Keratinocyte (primary cell): ENCODE measurements around the gene DAB1. TPM values are rescaled to one million over a fixed set of nuclear protein-coding genes. Genes with fewer than 3 reads are reported as not detected.
A peak's percentile ranks its signal among the peaks of the same experiment; 100 is the strongest.

ENCODE experiments used
- DNase-seq: peaks from one replicate; pipeline ENCODE4 v3.0.0-alpha.2; 2011; ENCODE audit warnings: low read depth, missing footprints, low spot score
- FAIRE-seq: peaks from 2 replicates; lab custom pipeline; 2011; peaks lifted over from hg19 to GRCh38; lab: Jason Lieb, UNC
- H2AFZ ChIP-seq: 2 replicates; pipeline ENCODE4 v1.6.0; 2012; ENCODE audit warnings: low read length, control low read depth, inconsistent platforms; ENCODE audit not compliant: control insufficient read depth
- H3K27ac ChIP-seq: 2 replicates; pipeline ENCODE4 v1.5.1; 2011; ENCODE audit warnings: low read length; ENCODE audit not compliant: control insufficient read depth, insufficient read depth
- H3K27me3 ChIP-seq: 3 replicates; pipeline ENCODE4 v1.6.0; 2011; ENCODE audit warnings: low read length; ENCODE audit not compliant: control insufficient read depth, insufficient read depth; ENCODE audit errors: extremely low read depth
- H3K36me3 ChIP-seq, 2 experiments: 2 replicates in 1 of 2; 3 replicates in 1 of 2; pipeline ENCODE4 v1.5.1; 2011; ENCODE audit warnings: low read length in 2 of 2, mild to moderate bottlenecking in 1 of 2; ENCODE audit not compliant: control insufficient read depth in 2 of 2, insufficient read depth in 2 of 2; ENCODE audit errors: extremely low read depth in 1 of 2
- H3K4me1 ChIP-seq: 3 replicates; pipeline ENCODE4 v1.5.1; 2011; ENCODE audit warnings: low read length; ENCODE audit not compliant: control insufficient read depth, insufficient read depth; ENCODE audit errors: extremely low read depth
- H3K4me2 ChIP-seq: 3 replicates; pipeline ENCODE4 v1.6.0; 2011; ENCODE audit warnings: low read depth, low read length; ENCODE audit not compliant: control insufficient read depth, insufficient read depth; ENCODE audit errors: extremely low read depth
- H3K4me3 ChIP-seq, 3 experiments: fragments of 200-600 bp in 1 of 3; sonication (generic) in 1 of 3; 2 replicates in 2 of 3; 3 replicates in 1 of 3; pipeline ENCODE4 v1.5.1; 2011 to 2016; ENCODE audit warnings: low read length in 3 of 3, mild to moderate bottlenecking in 3 of 3, control low read depth in 2 of 3, inconsistent platforms in 1 of 3, low read depth in 1 of 3, mixed read lengths in 1 of 3, mixed run types in 1 of 3, moderate library complexity in 1 of 3; ENCODE audit not compliant: control insufficient read depth in 2 of 3, insufficient read depth in 2 of 3; ENCODE audit errors: extremely low read depth in 1 of 3
- H3K79me2 ChIP-seq: 2 replicates; pipeline ENCODE4 v1.6.0; 2012; ENCODE audit warnings: low read length; ENCODE audit not compliant: control insufficient read depth, insufficient read depth
- H3K9ac ChIP-seq: 3 replicates; pipeline ENCODE4 v1.6.0; 2011; ENCODE audit warnings: low read length; ENCODE audit not compliant: control insufficient read depth, insufficient read depth; ENCODE audit errors: extremely low read depth
- H3K9me1 ChIP-seq: 3 replicates; pipeline ENCODE4 v1.6.0; 2011; ENCODE audit warnings: low read length; ENCODE audit not compliant: control insufficient read depth, insufficient read depth; ENCODE audit errors: extremely low read depth
- H3K9me3 ChIP-seq: 2 replicates; pipeline ENCODE4 v1.5.1; 2012; ENCODE audit warnings: low read depth, low read length; ENCODE audit not compliant: control insufficient read depth
- H4K20me1 ChIP-seq: 3 replicates; pipeline ENCODE4 v1.6.0; 2011; ENCODE audit warnings: low read length; ENCODE audit not compliant: control insufficient read depth, insufficient read depth; ENCODE audit errors: extremely low read depth
- EZH2 ChIP-seq: IDR thresholded peaks from one replicate; pipeline ENCODE4 v1.6.1; 2012; ENCODE audit warnings: inconsistent platforms, mild to moderate bottlenecking, low read length, moderate library complexity
- dilution Hi-C: fragments of 300-500 bp; cut with MboI; formaldehyde crosslinking; loops from one replicate; pipeline ENCODE4 v1.7.0; 2020; ENCODE audit warnings: low sequenced_read_pairs; ENCODE audit not compliant: extremely low pct_ligation_motif_present
- polyA plus RNA-seq, 5 experiments: library from polyadenylated mRNA; depleted of rRNA in 3 of 5; stranded (reverse) in 3 of 5; stranded (forward) in 1 of 5; unstranded in 1 of 5; fragments of >200 nt; gene quantifications; 1 replicate in 1 of 5; 2 replicates in 3 of 5; 3 replicates in 1 of 5; pipeline versions ENCODE4 v1.2.1 to v1.2.3, GENCODE V29; 2011 to 2012; ENCODE audit warnings: missing spikeins in 2 of 5, low read depth in 1 of 5, low replicate concordance in 1 of 5
- TF ChIP-seq, protein P1 (sequence below), 3 experiments: IDR thresholded peaks in 1 of 3; conservative IDR thresholded peaks in 1 of 3; optimal IDR thresholded peaks in 1 of 3; 2 replicates in 2 of 3; 3 replicates in 1 of 3; pipeline versions ENCODE3 to v1.5.1; 2011; ENCODE audit warnings: low read length in 3 of 3, mild to moderate bottlenecking in 3 of 3, moderate library complexity in 2 of 3, control low read depth in 1 of 3, inconsistent platforms in 1 of 3; ENCODE audit not compliant: insufficient read depth in 2 of 3; ENCODE audit errors: extremely low read depth in 1 of 3

DAB1 gene
- polyA plus RNA-seq, 1 donor (not counting 4 experiments of a cell fraction or from before 2014, with no cell fraction given) = 0.01 TPM

DNA sequence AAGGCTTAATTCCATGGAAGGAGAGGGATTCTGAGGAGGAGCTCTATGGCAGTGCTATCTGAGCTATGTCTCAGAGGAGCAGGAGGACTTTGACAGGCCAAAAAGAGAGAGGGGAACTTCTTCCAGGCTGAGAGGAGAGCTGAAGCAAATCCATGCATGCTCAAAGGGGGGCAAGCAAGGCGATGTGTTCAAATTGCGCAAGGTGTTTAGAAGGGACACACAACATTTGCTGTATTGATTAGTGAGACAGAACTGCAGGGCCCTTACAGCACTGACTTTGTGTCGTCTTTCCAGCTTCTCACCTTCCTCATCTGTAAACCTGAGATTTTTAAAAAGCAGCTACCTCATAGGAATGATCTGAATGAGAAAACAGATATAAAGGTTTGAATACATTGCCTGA lies 145.3 kb downstream of the DAB1 start:
- no peaks in the 10 kb centered on the region for H4K20me1 ChIP-seq
- no peaks in the 10 kb centered on the region for H3K9me3 ChIP-seq
- FAIRE-seq (no peak), DNase-seq (no peak)
- H3K9ac ChIP-seq = no peak overlapping the region
- H2AFZ ChIP-seq = no peak overlapping the region
- H3K79me2 ChIP-seq = no peaks in the 10 kb centered on the region
- no peak overlapping the region for H3K4me2 ChIP-seq
- H3K27ac ChIP-seq = no peak overlapping the region
- no peaks in the 10 kb centered on the region for H3K27me3 ChIP-seq
- no peaks in the 10 kb centered on the region for H3K9me1 ChIP-seq
- H3K4me1 ChIP-seq = peaks cover 26% of the 10 kb centered on the region
- H3K36me3 ChIP-seq = no peaks in the 10 kb centered on the region
- TF ChIP-seq EZH2 = no peak
- TF ChIP-seq, protein P1, sequence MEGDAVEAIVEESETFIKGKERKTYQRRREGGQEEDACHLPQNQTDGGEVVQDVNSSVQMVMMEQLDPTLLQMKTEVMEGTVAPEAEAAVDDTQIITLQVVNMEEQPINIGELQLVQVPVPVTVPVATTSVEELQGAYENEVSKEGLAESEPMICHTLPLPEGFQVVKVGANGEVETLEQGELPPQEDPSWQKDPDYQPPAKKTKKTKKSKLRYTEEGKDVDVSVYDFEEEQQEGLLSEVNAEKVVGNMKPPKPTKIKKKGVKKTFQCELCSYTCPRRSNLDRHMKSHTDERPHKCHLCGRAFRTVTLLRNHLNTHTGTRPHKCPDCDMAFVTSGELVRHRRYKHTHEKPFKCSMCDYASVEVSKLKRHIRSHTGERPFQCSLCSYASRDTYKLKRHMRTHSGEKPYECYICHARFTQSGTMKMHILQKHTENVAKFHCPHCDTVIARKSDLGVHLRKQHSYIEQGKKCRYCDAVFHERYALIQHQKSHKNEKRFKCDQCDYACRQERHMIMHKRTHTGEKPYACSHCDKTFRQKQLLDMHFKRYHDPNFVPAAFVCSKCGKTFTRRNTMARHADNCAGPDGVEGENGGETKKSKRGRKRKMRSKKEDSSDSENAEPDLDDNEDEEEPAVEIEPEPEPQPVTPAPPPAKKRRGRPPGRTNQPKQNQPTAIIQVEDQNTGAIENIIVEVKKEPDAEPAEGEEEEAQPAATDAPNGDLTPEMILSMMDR (optimal IDR thresholded peaks at IDR 0.05 in 1 of 3, IDR thresholded peaks at IDR 0.05 in 1 of 3, conservative IDR thresholded peaks at IDR 0.05 in 1 of 3; ENCODE audit: extremely low read depth in 1 of 3, insufficient read depth in 2 of 3, low read length in 3 of 3) = no peak
- H3K4me3 ChIP-seq = no peak overlapping the region
- dilution Hi-C loops = no loop called here

DNA sequence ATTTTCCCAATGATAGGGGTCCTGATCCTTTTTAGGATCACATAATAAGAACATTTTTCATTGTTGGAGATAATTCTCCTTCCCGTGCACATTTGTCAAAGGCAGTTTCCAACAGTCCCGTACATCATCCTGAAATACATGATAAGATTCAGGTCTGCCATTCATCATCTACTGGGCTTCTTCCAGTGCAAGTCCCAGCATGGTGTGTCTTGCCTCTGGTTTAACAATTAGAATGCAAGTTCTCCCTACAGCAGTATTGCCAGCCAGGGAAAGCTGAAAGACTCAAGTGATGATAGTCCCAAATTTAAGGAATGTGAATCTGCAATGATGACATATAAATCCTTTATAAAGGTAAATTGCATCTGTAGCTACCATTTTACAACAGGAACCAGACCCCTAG lies 146.2 kb downstream of the DAB1 start:
- no peaks in the 10 kb centered on the region for H3K79me2 ChIP-seq
- DNase-seq (peak; percentile 50), FAIRE-seq (peak; percentile 91)
- no peak overlapping the region for H3K27ac ChIP-seq
- no peaks in the 10 kb centered on the region for H3K9me1 ChIP-seq
- no peaks in the 10 kb centered on the region for H3K9me3 ChIP-seq
- H3K36me3 ChIP-seq = no peaks in the 10 kb centered on the region
- dilution Hi-C loops = no loop called here
- no peaks in the 10 kb centered on the region for H4K20me1 ChIP-seq
- H3K27me3 ChIP-seq = no peaks in the 10 kb centered on the region
- TF ChIP-seq, protein P1 (optimal IDR thresholded peaks at IDR 0.05 in 1 of 3, IDR thresholded peaks at IDR 0.05 in 1 of 3, conservative IDR thresholded peaks at IDR 0.05 in 1 of 3; ENCODE audit: extremely low read depth in 1 of 3, insufficient read depth in 2 of 3, low read length in 3 of 3) = no peak
- no peak for TF ChIP-seq EZH2
- H3K4me1 ChIP-seq = peaks cover 26% of the 10 kb centered on the region
- H3K4me3 ChIP-seq = no peak overlapping the region
- H3K4me2 ChIP-seq = no peak overlapping the region
- no peak overlapping the region for H2AFZ ChIP-seq
- H3K9ac ChIP-seq = no peak overlapping the region
